ENCODE data around the gene TRIP4. TPM values are rescaled to one million over a fixed set of nuclear protein-coding genes. Genes with fewer than 3 reads are reported as not detected.

Gene TRIP4
- total RNA-seq, 1 experiment from 2014 or later, result 6.0 TPM

DNA sequence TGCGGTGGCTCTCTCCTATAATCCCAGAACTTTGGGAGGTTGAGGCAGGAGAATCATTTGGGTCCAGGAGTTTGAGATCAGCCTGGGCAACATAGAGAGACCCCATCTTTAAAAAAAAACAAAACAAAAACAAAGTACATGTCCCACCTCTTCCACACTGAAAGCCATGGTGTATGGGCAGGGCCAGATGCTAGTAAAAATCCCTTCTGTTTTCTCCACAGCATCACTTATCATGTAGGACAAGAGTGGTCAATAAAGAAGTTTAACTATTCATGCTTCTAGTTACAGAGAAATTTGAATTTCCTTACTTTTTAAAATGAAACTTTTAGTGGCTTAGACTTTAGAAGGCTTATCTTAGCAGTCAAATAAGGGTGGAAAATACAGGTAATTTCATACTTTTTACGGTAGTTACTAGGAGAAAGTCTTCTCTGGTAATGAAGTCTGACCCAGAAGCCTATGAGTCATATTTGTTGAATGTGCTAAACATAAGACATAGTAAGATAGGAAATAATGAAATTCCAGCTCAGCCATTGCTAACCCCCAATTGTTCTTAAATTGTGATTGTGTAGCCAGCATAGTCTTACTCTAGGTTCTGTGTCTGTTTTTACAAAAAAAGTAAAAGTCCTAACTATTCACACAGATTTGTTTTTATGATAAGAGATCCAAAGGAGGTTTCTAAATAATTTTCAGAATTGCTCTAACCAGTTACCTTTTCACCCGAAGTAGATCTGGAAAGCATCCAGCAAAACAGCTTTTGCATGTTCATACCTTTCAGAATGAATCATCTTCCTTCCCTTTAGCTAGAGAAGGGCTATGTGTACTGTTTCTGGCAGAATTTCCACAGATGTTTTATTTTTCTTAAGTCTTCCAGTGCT lies 56.3 kb downstream of the TRIP4 start:
- Histone ChIP-seq H3K36me3 (ENCODE audit: low read depth, low read length) (no peaks in the 10 kb centered on the region), H4K20me1 (ENCODE audit: low read length) (no peaks in the 10 kb centered on the region), H3F3A (ENCODE audit: low read length, unreplicated experiment) (no peaks in the 10 kb centered on the region), H3K4me1 (ENCODE audit: insufficient read depth, low read length) (peaks cover 20% of the 10 kb centered on the region), H3K4me3 (ENCODE audit: low read length) (peak overlapping the region; percentile 52), H3K27me3 (ENCODE audit: low read length) (no peaks in the 10 kb centered on the region), H3K79me2 (ENCODE audit: low read length) (no peaks in the 10 kb centered on the region), H3K9ac (ENCODE audit: low read length) (no peak overlapping the region), H3K9me3 (ENCODE audit: low read length) (no peaks in the 10 kb centered on the region), H3K4me2 (ENCODE audit: low read length) (peak overlapping the region; percentile 73), H2AFZ (ENCODE audit: low read length) (0 out of 2 replicates have a peak overlapping the region, but pooled peaks have one; percentile 35), H3K9me2 (replicated peaks; ENCODE audit: low read length) (no peaks in the 10 kb centered on the region), H3K27ac (ENCODE audit: low read length) (peak overlapping the region; percentile 55)
- DNase-seq (peak; percentile 91), ATAC-seq (peak; percentile 95)
- ChIA-PET POLR2A (ENCODE audit: unreplicated experiment) (no interaction called here), CTCF (interaction anchor here (0.6 kb wide), 2 partner anchors 16 to 235 kb away, joined by 3 read pairs; partner anchors contain the start of gene ZNF609)
- no TSS peak for BruUV-seq (replicated peaks)
- intact Hi-C loops (cut with micrococcal nuclease), result no loop called here
- TF ChIP-seq EZH2 (IDR thresholded peaks at IDR 0.05; ENCODE audit: low read length, unreplicated experiment), result no peak
- TF ChIP-seq, protein P1, sequence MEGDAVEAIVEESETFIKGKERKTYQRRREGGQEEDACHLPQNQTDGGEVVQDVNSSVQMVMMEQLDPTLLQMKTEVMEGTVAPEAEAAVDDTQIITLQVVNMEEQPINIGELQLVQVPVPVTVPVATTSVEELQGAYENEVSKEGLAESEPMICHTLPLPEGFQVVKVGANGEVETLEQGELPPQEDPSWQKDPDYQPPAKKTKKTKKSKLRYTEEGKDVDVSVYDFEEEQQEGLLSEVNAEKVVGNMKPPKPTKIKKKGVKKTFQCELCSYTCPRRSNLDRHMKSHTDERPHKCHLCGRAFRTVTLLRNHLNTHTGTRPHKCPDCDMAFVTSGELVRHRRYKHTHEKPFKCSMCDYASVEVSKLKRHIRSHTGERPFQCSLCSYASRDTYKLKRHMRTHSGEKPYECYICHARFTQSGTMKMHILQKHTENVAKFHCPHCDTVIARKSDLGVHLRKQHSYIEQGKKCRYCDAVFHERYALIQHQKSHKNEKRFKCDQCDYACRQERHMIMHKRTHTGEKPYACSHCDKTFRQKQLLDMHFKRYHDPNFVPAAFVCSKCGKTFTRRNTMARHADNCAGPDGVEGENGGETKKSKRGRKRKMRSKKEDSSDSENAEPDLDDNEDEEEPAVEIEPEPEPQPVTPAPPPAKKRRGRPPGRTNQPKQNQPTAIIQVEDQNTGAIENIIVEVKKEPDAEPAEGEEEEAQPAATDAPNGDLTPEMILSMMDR (conservative IDR thresholded peaks at IDR 0.05; ENCODE audit: low read depth, low read length), result no peak
- TF ChIP-seq EZH2phosphoT487 (IDR thresholded peaks at IDR 0.05; ENCODE audit: borderline replicate concordance, low read length), result no peak

GRCh38 chr15:64444836-64445235 lies 57.2 kb downstream of the TRIP4 start:
- DNase-seq (no peak), ATAC-seq (no peak)
- H3K4me2 ChIP-seq (ENCODE audit: low read length), result peak overlapping the region; percentile 73
- no peaks in the 10 kb centered on the region for H3F3A ChIP-seq (ENCODE audit: low read length, unreplicated experiment)
- H3K27me3 ChIP-seq (ENCODE audit: low read length), result no peaks in the 10 kb centered on the region
- ChIA-PET POLR2A (ENCODE audit: unreplicated experiment) (no interaction called here), CTCF (no interaction called here)
- TF ChIP-seq EZH2 (IDR thresholded peaks at IDR 0.05; ENCODE audit: low read length, unreplicated experiment), result no peak
- H4K20me1 ChIP-seq (ENCODE audit: low read length), result no peaks in the 10 kb centered on the region
- H3K9me2 ChIP-seq (replicated peaks; ENCODE audit: low read length), result no peaks in the 10 kb centered on the region
- peaks cover 20% of the 10 kb centered on the region for H3K4me1 ChIP-seq (ENCODE audit: insufficient read depth, low read length)
- H3K9ac ChIP-seq (ENCODE audit: low read length), result no peak overlapping the region
- H3K27ac ChIP-seq (ENCODE audit: low read length), result peak overlapping the region; percentile 55
- intact Hi-C loops (cut with micrococcal nuclease), result no loop called here
- BruUV-seq (replicated peaks), result no TSS peak
- peak overlapping the region; percentile 52; the same call in 1 of the 2 replicates for H3K4me3 ChIP-seq (ENCODE audit: low read length)
- H3K9me3 ChIP-seq (ENCODE audit: low read length), result no peaks in the 10 kb centered on the region
- H3K36me3 ChIP-seq (ENCODE audit: low read depth, low read length), result no peaks in the 10 kb centered on the region
- H2AFZ ChIP-seq (ENCODE audit: low read length), result no peak overlapping the region
- no peaks in the 10 kb centered on the region for H3K79me2 ChIP-seq (ENCODE audit: low read length)

DNA sequence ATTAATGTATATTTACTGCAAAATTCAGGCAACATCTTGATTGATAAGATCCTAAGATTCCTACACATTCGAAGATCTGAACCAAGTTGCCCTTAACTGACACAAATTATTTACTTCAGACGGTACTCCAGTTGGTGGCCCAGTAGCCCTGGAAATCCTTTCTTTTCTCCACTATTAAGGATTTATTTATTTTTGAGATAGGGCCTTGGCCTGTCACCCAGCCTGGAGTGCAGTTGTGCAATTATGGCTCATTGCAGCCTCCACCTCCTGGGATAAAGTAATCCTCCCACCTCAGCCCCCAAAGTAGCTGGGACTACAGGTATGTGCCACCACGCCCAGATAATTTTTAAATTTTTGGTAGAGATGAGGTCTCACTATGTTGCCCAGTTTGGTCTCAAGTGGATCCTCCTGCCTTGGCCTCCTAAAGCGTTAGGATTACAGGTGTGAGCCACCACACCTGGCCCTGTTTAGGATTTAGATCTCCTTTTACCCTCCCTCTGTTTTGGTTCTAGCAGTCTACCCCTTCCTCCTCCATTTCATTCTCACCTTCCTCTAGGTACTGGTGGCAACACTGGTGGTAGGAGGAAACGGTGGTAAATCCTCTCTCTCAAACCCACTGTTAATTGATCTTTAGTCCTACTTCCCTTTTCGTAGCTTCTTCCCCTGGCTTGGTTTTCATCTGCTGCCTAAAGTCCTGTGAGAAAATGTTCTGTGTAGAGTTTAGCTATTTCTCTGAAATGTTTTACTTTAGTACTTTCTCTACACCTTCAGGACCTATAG lies 60.1 kb downstream of the TRIP4 start:
- intact Hi-C loops (cut with micrococcal nuclease), result no loop called here
- no TSS peak for BruUV-seq (replicated peaks)
- Histone ChIP-seq H4K20me1 (ENCODE audit: low read length) (no peaks in the 10 kb centered on the region), H3K9ac (ENCODE audit: low read length) (no peak overlapping the region), H3K9me3 (ENCODE audit: low read length) (no peaks in the 10 kb centered on the region), H2AFZ (ENCODE audit: low read length) (no peak overlapping the region), H3K9me2 (replicated peaks; ENCODE audit: low read length) (no peaks in the 10 kb centered on the region), H3K36me3 (ENCODE audit: low read depth, low read length) (no peaks in the 10 kb centered on the region), H3K4me2 (ENCODE audit: low read length) (no peak overlapping the region), H3K4me1 (ENCODE audit: insufficient read depth, low read length) (peaks cover 20% of the 10 kb centered on the region), H3K27ac (ENCODE audit: low read length) (no peak overlapping the region), H3K27me3 (ENCODE audit: low read length) (no peaks in the 10 kb centered on the region), H3F3A (ENCODE audit: low read length, unreplicated experiment) (no peaks in the 10 kb centered on the region), H3K79me2 (ENCODE audit: low read length) (no peaks in the 10 kb centered on the region), H3K4me3 (ENCODE audit: low read length) (no peak overlapping the region)
- DNase-seq, result no peak
- ChIA-PET CTCF (no interaction called here), POLR2A (ENCODE audit: unreplicated experiment) (no interaction called here)
- ATAC-seq, result no peak
- no peak for TF ChIP-seq EZH2 (IDR thresholded peaks at IDR 0.05; ENCODE audit: low read length, unreplicated experiment)
- TF ChIP-seq, protein P1 (conservative IDR thresholded peaks at IDR 0.05; ENCODE audit: low read depth, low read length), result no peak
- TF ChIP-seq EZH2phosphoT487 (IDR thresholded peaks at IDR 0.05; ENCODE audit: borderline replicate concordance, low read length), result no peak
